Colonic mucosa (tissue), 4 donors: ENCODE measurements around the gene ADGRG3. TPM values are rescaled to one million over a fixed set of nuclear protein-coding genes. Genes with fewer than 3 reads are reported as not detected.

Source experiments
- DNase-seq: peaks from one replicate; pipeline ENCODE4 v3.0.0-alpha.2; 2020
- H3K27ac ChIP-seq: fragments of 200-600 bp; one replicate; pipeline ENCODE4 v1.8.0; 2021
- H3K27me3 ChIP-seq: fragments of 200-600 bp; one replicate; pipeline ENCODE4 v1.8.0; 2021
- H3K36me3 ChIP-seq: fragments of 200-600 bp; one replicate; pipeline ENCODE4 v1.8.0; 2021
- H3K4me1 ChIP-seq: fragments of 200-600 bp; one replicate; pipeline ENCODE4 v1.8.0; 2021; ENCODE audit warnings: mild to moderate bottlenecking
- H3K4me3 ChIP-seq: fragments of 200-600 bp; one replicate; pipeline ENCODE4 v1.8.0; 2021
- H3K9ac ChIP-seq, 2 donors: one replicate each; pipeline ENCODE4 v1.7.0; 2013; ENCODE audit warnings: control low read depth in 2 of 2, low read depth in 2 of 2, low read length in 2 of 2
- H3K9me3 ChIP-seq: fragments of 200-600 bp; one replicate; pipeline ENCODE4 v1.8.0; 2021
- CTCF ChIP-seq: fragments of 200-600 bp; IDR thresholded peaks from one replicate; pipeline ENCODE4 v1.8.0; 2022; ENCODE audit warnings: antibody characterized with exemption, mild to moderate bottlenecking
- intact Hi-C: fragments of 100-400 bp; cut with DNase I; formaldehyde crosslinking; loops from one replicate; pipeline ENCODE4 v1.14.1; 2022
- total RNA-seq, 2 donors: library from RNA; stranded (reverse); fragmentation: NEBNext Ultra II Directional in 1 of 2; extraction: Animal tissue kit (Norgen Biotek cat#: 25700) in 1 of 2; gene quantifications; one replicate each; pipeline ENCODE4 v1.2.1, GENCODE V29; 2021
- donor health status: healthy.
- donor health status: DM: no; HTN: no; CAD: no.
- donor health status: DM: no; HTN: no; CAD: no.

The ADGRG3 gene
- total RNA-seq, 2 donors from 2014 or later: 0.27 to 0.82 TPM

- no peaks in the 10 kb centered on the region for H3K9me3 ChIP-seq
- H3K27ac ChIP-seq: no peak overlapping the region
- TF ChIP-seq CTCF: no peak
- intact Hi-C loops: no loop called here
- no peak overlapping the region for H3K4me3 ChIP-seq
- H3K4me1 ChIP-seq: no peaks in the 10 kb centered on the region
- no peaks in the 10 kb centered on the region for H3K36me3 ChIP-seq
- no peak for DNase-seq
- no peaks in the 10 kb centered on the region for H3K27me3 ChIP-seq
- H3K9ac ChIP-seq: no peak overlapping the region
Measured at GRCh38 chr16:57725151-57725550, 57.0 kb downstream of the ADGRG3 start.

- no peak for TF ChIP-seq CTCF
- no peak overlapping the region for H3K27ac ChIP-seq
- no peaks in the 10 kb centered on the region for H3K36me3 ChIP-seq
- DNase-seq: no peak
- no peaks in the 10 kb centered on the region for H3K9me3 ChIP-seq
- no peaks in the 10 kb centered on the region for H3K4me1 ChIP-seq
- no peak overlapping the region for H3K9ac ChIP-seq
- H3K4me3 ChIP-seq: no peak overlapping the region
- no peaks in the 10 kb centered on the region for H3K27me3 ChIP-seq
- intact Hi-C loops: no loop called here
Measured at GRCh38 chr16:57725554-57725953, 57.4 kb downstream of the ADGRG3 start.

- no peak for TF ChIP-seq CTCF
- Histone ChIP-seq H3K4me1 (no peaks in the 10 kb centered on the region), H3K27ac (no peak overlapping the region), H3K27me3 (no peaks in the 10 kb centered on the region), H3K4me3 (no peak overlapping the region), H3K9ac (no peak overlapping the region), H3K36me3 (no peaks in the 10 kb centered on the region), H3K9me3 (no peaks in the 10 kb centered on the region)
- DNase-seq: no peak
- intact Hi-C loops: no loop called here
Measured at GRCh38 chr16:57725976-57726375, 57.9 kb downstream of the ADGRG3 start.

- no peak overlapping the region for H3K4me3 ChIP-seq
- no peak overlapping the region for H3K9ac ChIP-seq
- H3K9me3 ChIP-seq: no peaks in the 10 kb centered on the region
- intact Hi-C loops: no loop called here
- DNase-seq: no peak
- no peaks in the 10 kb centered on the region for H3K27me3 ChIP-seq
- no peaks in the 10 kb centered on the region for H3K4me1 ChIP-seq
- no peak for TF ChIP-seq CTCF
- H3K27ac ChIP-seq: no peak overlapping the region
- no peaks in the 10 kb centered on the region for H3K36me3 ChIP-seq
Measured at GRCh38 chr16:57726433-57726947, 58.4 kb downstream of the ADGRG3 start.

- H3K4me3 ChIP-seq: no peak overlapping the region
- no peak overlapping the region for H3K27ac ChIP-seq
- no peak for TF ChIP-seq CTCF
- no peaks in the 10 kb centered on the region for H3K27me3 ChIP-seq
- H3K9ac ChIP-seq: no peak overlapping the region
- intact Hi-C loops: no loop called here
- H3K4me1 ChIP-seq: no peaks in the 10 kb centered on the region
- no peaks in the 10 kb centered on the region for H3K36me3 ChIP-seq
- no peak for DNase-seq
- H3K9me3 ChIP-seq: no peaks in the 10 kb centered on the region
Measured at GRCh38 chr16:57727610-57728009, 59.5 kb downstream of the ADGRG3 start.
